ENCODE results near the gene AP1S1. TPM values are rescaled to one million over a fixed set of nuclear protein-coding genes. Genes with fewer than 3 reads are reported as not detected.

Gene AP1S1
- total RNA-seq, 1 donor from 2014 or later: 181 TPM

DNA sequence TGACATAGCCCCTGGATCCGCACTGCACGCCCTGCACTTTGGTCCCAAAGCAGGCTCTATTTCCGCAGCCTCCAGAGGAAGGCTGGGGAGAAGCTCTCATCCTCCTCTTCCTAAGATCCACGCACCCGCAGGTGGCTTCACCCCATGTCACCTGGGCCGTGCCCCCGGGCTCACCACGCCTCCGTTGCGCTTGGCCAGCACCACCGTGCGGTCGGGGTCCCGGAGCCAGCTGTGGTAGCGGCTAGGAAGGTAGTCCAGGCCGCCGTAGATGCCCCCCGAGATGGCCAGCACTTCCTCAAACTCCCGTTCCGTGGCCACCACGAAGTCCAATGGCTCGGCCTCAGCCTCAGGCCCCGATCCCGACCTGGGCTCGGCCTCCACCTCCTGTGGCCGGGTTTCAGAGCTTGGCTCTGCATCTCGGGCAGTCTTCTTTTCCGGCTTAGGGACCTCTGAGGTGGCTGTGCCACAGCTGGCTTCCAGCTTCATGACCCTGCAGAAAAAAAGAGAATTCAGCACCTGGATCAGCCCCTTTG is 20.1 kb downstream of the AP1S1 start:
- H3K27ac Mint-ChIP-seq (ENCODE audit: unreplicated experiment): no peak overlapping the region
- peaks cover 8% of the 10 kb centered on the region for H4K20me1 ChIP-seq (ENCODE audit: insufficient read depth, low read length)
- H3K9me3 ChIP-seq (ENCODE audit: insufficient read depth, low read depth, low read length): peaks cover 6% of the 10 kb centered on the region
- H3K79me2 ChIP-seq (ENCODE audit: insufficient read depth, low read length): no peaks in the 10 kb centered on the region
- H3K9me3 Mint-ChIP-seq (ENCODE audit: unreplicated experiment): peaks cover 11% of the 10 kb centered on the region
- peak; percentile 80 for TF ChIP-seq EZH2 (IDR thresholded peaks at IDR 0.05; ENCODE audit: insufficient read depth, low read length)
- TF ChIP-seq, protein P1, sequence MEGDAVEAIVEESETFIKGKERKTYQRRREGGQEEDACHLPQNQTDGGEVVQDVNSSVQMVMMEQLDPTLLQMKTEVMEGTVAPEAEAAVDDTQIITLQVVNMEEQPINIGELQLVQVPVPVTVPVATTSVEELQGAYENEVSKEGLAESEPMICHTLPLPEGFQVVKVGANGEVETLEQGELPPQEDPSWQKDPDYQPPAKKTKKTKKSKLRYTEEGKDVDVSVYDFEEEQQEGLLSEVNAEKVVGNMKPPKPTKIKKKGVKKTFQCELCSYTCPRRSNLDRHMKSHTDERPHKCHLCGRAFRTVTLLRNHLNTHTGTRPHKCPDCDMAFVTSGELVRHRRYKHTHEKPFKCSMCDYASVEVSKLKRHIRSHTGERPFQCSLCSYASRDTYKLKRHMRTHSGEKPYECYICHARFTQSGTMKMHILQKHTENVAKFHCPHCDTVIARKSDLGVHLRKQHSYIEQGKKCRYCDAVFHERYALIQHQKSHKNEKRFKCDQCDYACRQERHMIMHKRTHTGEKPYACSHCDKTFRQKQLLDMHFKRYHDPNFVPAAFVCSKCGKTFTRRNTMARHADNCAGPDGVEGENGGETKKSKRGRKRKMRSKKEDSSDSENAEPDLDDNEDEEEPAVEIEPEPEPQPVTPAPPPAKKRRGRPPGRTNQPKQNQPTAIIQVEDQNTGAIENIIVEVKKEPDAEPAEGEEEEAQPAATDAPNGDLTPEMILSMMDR (IDR thresholded peaks at IDR 0.05; ENCODE audit: insufficient read depth, low read depth, low read length): no peak
- peaks cover 81% of the 10 kb centered on the region for H3K27me3 ChIP-seq (ENCODE audit: insufficient read depth, low read length)
- peaks cover 77% of the 10 kb centered on the region for H3K27me3 Mint-ChIP-seq (ENCODE audit: low read depth, unreplicated experiment)
- H3K36me3 Mint-ChIP-seq (ENCODE audit: low read depth, unreplicated experiment): no peaks in the 10 kb centered on the region
- no peak overlapping the region for H3K27ac ChIP-seq (ENCODE audit: low read depth, low read length)
- DNase-seq (ENCODE audit: low read depth) (no peak), FAIRE-seq (no peak)
- H3K36me3 ChIP-seq (ENCODE audit: insufficient read depth, low read length): no peaks in the 10 kb centered on the region
- H3K4me1 ChIP-seq (ENCODE audit: insufficient read depth, low read length): peaks cover 30% of the 10 kb centered on the region
- H3K4me2 ChIP-seq (ENCODE audit: low read length): peak overlapping the region; percentile 75
- H3K9ac ChIP-seq (ENCODE audit: low read length): no peak overlapping the region
- H3K4me3 Mint-ChIP-seq (ENCODE audit: unreplicated experiment): no peak overlapping the region
- no peak overlapping the region for H2AFZ ChIP-seq (ENCODE audit: low read depth, low read length)
- no peak overlapping the region for H3K4me3 ChIP-seq (ENCODE audit: insufficient read depth, low read depth, low read length)
- H3K4me1 Mint-ChIP-seq (ENCODE audit: low read depth, unreplicated experiment): peaks cover 21% of the 10 kb centered on the region

DNA sequence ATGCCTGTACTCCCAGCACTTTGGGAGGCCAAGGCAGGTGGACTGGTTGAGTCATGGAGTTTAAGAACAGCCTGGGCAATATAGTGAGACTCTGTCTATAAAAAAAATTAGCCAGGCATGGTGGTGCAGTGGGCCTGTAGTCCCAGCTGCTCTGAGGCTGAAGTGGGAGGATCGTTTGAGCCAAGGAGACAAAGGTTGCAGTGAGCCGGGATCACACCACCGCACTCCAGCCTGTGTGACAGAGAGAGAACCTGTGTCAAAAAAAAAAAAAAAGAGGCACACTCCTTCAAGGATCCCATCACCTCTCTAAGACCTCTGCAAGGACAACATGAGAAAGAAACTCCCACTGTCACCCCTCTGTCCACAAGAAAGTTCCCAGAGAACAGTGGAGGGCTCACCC is 21.4 kb downstream of the AP1S1 start:
- no peaks in the 10 kb centered on the region for H3K36me3 Mint-ChIP-seq (ENCODE audit: low read depth, unreplicated experiment)
- no peak for FAIRE-seq
- Histone ChIP-seq H4K20me1 (ENCODE audit: insufficient read depth, low read length) (peaks cover 1% of the 10 kb centered on the region), H3K79me2 (ENCODE audit: insufficient read depth, low read length) (no peaks in the 10 kb centered on the region), H3K4me3 (ENCODE audit: insufficient read depth, low read depth, low read length) (no peak overlapping the region), H3K4me2 (ENCODE audit: low read length) (no peak overlapping the region), H3K9me3 (ENCODE audit: insufficient read depth, low read depth, low read length) (peaks cover 6% of the 10 kb centered on the region), H3K36me3 (ENCODE audit: insufficient read depth, low read length) (no peaks in the 10 kb centered on the region), H3K4me1 (ENCODE audit: insufficient read depth, low read length) (peaks cover 21% of the 10 kb centered on the region), H3K9ac (ENCODE audit: low read length) (no peak overlapping the region), H3K27me3 (ENCODE audit: insufficient read depth, low read length) (peaks cover 77% of the 10 kb centered on the region), H3K27ac (ENCODE audit: low read depth, low read length) (no peak overlapping the region), H2AFZ (ENCODE audit: low read depth, low read length) (no peak overlapping the region)
- no peak for TF ChIP-seq EZH2 (IDR thresholded peaks at IDR 0.05; ENCODE audit: insufficient read depth, low read length)
- TF ChIP-seq, protein P1 (IDR thresholded peaks at IDR 0.05; ENCODE audit: insufficient read depth, low read depth, low read length): no peak
- DNase-seq (ENCODE audit: low read depth): no peak
- H3K27me3 Mint-ChIP-seq (ENCODE audit: low read depth, unreplicated experiment): peaks cover 75% of the 10 kb centered on the region
- H3K4me3 Mint-ChIP-seq (ENCODE audit: unreplicated experiment): no peak overlapping the region
- no peak overlapping the region for H3K27ac Mint-ChIP-seq (ENCODE audit: unreplicated experiment)
- peaks cover 7% of the 10 kb centered on the region for H3K9me3 Mint-ChIP-seq (ENCODE audit: unreplicated experiment)
- peaks cover 13% of the 10 kb centered on the region for H3K4me1 Mint-ChIP-seq (ENCODE audit: low read depth, unreplicated experiment)

DNA sequence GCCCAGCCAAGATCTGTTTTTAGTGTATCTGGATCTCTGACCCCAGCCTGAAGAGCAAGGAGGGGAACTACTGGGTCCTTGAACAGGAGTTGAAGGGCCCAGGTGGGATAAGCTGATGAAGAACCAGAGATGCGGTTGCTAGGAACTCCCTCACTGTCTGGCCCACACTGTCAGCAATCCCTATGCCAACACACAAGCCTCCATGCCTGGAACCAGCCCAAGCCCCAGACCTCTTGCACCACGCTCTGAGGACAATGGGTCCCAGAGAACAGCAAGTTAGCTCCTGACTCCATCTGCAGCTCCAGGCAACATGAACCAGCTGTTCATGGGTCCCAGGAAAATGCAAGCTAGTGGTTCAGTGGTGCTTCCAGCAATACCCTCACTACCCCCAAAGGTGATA is 23.4 kb downstream of the AP1S1 start:
- Histone ChIP-seq H3K4me2 (ENCODE audit: low read length) (no peak overlapping the region), H3K79me2 (ENCODE audit: insufficient read depth, low read length) (no peaks in the 10 kb centered on the region), H3K4me1 (ENCODE audit: insufficient read depth, low read length) (peaks cover 13% of the 10 kb centered on the region), H3K9me3 (ENCODE audit: insufficient read depth, low read depth, low read length) (peaks cover 6% of the 10 kb centered on the region), H3K9ac (ENCODE audit: low read length) (no peak overlapping the region), H4K20me1 (ENCODE audit: insufficient read depth, low read length) (no peaks in the 10 kb centered on the region), H2AFZ (ENCODE audit: low read depth, low read length) (no peak overlapping the region), H3K27me3 (ENCODE audit: insufficient read depth, low read length) (peaks cover 59% of the 10 kb centered on the region), H3K27ac (ENCODE audit: low read depth, low read length) (no peak overlapping the region), H3K4me3 (ENCODE audit: insufficient read depth, low read depth, low read length) (no peak overlapping the region), H3K36me3 (ENCODE audit: insufficient read depth, low read length) (no peaks in the 10 kb centered on the region)
- no peak for FAIRE-seq
- no peak overlapping the region for H3K4me3 Mint-ChIP-seq (ENCODE audit: unreplicated experiment)
- no peak overlapping the region for H3K27ac Mint-ChIP-seq (ENCODE audit: unreplicated experiment)
- DNase-seq (ENCODE audit: low read depth): no peak
- H3K36me3 Mint-ChIP-seq (ENCODE audit: low read depth, unreplicated experiment): no peaks in the 10 kb centered on the region
- peaks cover 2% of the 10 kb centered on the region for H3K4me1 Mint-ChIP-seq (ENCODE audit: low read depth, unreplicated experiment)
- H3K9me3 Mint-ChIP-seq (ENCODE audit: unreplicated experiment): no peaks in the 10 kb centered on the region
- TF ChIP-seq, protein P1 (IDR thresholded peaks at IDR 0.05; ENCODE audit: insufficient read depth, low read depth, low read length): no peak
- H3K27me3 Mint-ChIP-seq (ENCODE audit: low read depth, unreplicated experiment): peaks cover 69% of the 10 kb centered on the region
